Left lobe of liver (tissue), 2 donors: ENCODE measurements around the gene C9orf85. TPM values are rescaled to one million over a fixed set of nuclear protein-coding genes. Genes with fewer than 3 reads are reported as not detected.

Experiments
- ATAC-seq: fragments of 200-7000 bp; cut with Tn5 transposase; one replicate; pipeline ENCODE4 v1.9.1; 2020; ENCODE audit warnings: mild to moderate bottlenecking, moderate library complexity
- DNase-seq: peaks from one replicate; pipeline ENCODE4 v3.0.0-alpha.2; 2020; ENCODE audit warnings: low spot score
- total RNA-seq: library from RNA; stranded (reverse); gene quantifications from one replicate; pipeline ENCODE4 v1.2.1, GENCODE V29; 2021
- donor health status: DM: no; HTN: no; CAD: no; lungs with moderate emphysema.
- donor health status: DM: no; HTN: yes; CAD: no.

The C9orf85 gene
- total RNA-seq, 1 donor from 2014 or later: 5.1 TPM

- DNase-seq (no peak), ATAC-seq (no peak)
Measured at GRCh38 chr9:71901695-71902597, 9.5 kb upstream of the C9orf85 start.

- DNase-seq (no peak), ATAC-seq (no peak)
Measured at GRCh38 chr9:71904076-71904475, 7.4 kb upstream of the C9orf85 start.

- no peak for DNase-seq
- no peak for ATAC-seq
Measured at GRCh38 chr9:71908825-71909224, 2.6 kb upstream of the C9orf85 start.

- ATAC-seq: peak; percentile 54
- DNase-seq: peak; percentile 72
Measured at GRCh38 chr9:71909887-71910649, 1.4 kb upstream of the C9orf85 start.

GRCh38 chr9:71910650-71911060, 784 bp upstream of the C9orf85 start:
- DNase-seq: no peak
- peak; percentile 25 for ATAC-seq

- peak; percentile 58 for ATAC-seq
- DNase-seq: peak; percentile 75
Measured at GRCh38 chr9:71911908-71912335, 483 bp downstream of the C9orf85 start.

GRCh38 chr9:71915495-71915894, 4.1 kb downstream of the C9orf85 start:
- DNase-seq (no peak), ATAC-seq (no peak)

- peak; percentile 38 for ATAC-seq
- DNase-seq: no peak
Measured at GRCh38 chr9:71916834-71917534, 5.5 kb downstream of the C9orf85 start.

- DNase-seq (no peak), ATAC-seq (no peak)
Measured at GRCh38 chr9:71918419-71918818, 7.0 kb downstream of the C9orf85 start.

GRCh38 chr9:71920456-71921189, 9.2 kb downstream of the C9orf85 start:
- ATAC-seq: no peak

GRCh38 chr9:71921190-71921814, 9.9 kb downstream of the C9orf85 start:
- DNase-seq (no peak), ATAC-seq (no peak)

More at GRCh38 chr9:71920456-71921189, 9.2 kb downstream of the C9orf85 start:
- no peak for DNase-seq

- ATAC-seq (no peak), DNase-seq (no peak)
Measured at GRCh38 chr9:71924576-71924975, 13.1 kb downstream of the C9orf85 start.

- DNase-seq (no peak), ATAC-seq (no peak)
Measured at GRCh38 chr9:71925834-71926233, 14.4 kb downstream of the C9orf85 start.

- ATAC-seq (no peak), DNase-seq (no peak)
Measured at GRCh38 chr9:71928376-71928775, 16.9 kb downstream of the C9orf85 start.

- ATAC-seq (no peak), DNase-seq (no peak)
Measured at GRCh38 chr9:71928806-71929205, 17.4 kb downstream of the C9orf85 start.

- ATAC-seq (no peak), DNase-seq (no peak)
Measured at GRCh38 chr9:71929223-71929622, 17.8 kb downstream of the C9orf85 start.

GRCh38 chr9:71929791-71930440, 18.5 kb downstream of the C9orf85 start:
- no peak for DNase-seq
- ATAC-seq: no peak

- no peak for ATAC-seq
- no peak for DNase-seq
Measured at GRCh38 chr9:71931166-71931565, 19.7 kb downstream of the C9orf85 start.

GRCh38 chr9:71936066-71936465, 24.6 kb downstream of the C9orf85 start:
- ATAC-seq (no peak), DNase-seq (no peak)
